ENCODE results near the gene S100A12.

The S100A12 gene

DNA sequence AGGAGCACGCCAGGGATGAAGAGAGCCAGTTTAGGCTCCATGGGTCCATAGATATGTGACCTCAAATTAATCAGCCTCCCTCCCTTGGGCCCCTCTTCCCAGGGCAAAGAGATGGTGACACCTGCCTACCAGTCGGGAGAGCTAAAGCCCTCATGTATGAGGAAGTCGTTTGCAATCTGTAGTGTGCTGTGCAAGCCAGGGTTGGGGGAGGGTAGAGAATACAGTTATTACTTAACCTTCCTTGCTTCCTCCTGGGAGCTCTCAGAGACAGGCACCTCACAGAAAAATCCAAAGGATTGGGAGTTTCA is 30.7 kb downstream of the S100A12 start:
- Histone ChIP-seq H3K27me3 (ENCODE audit: control insufficient read depth in 1 of 2, insufficient read depth in 1 of 2, low read length in 2 of 2) (peaks cover 15 to 89% of the 10 kb centered on the region in 2 experiments), H3K79me1 (replicated peaks; ENCODE audit: low read length, poor library complexity, severe bottlenecking) (no peaks in the 10 kb centered on the region), H2BK120ac (ENCODE audit: low read depth, low read length) (no peak overlapping the region), H2BK12ac (ENCODE audit: low read length in 2 of 2) (no peak overlapping the region), H3K36me3 (ENCODE audit: control insufficient read depth in 1 of 2, insufficient read depth in 2 of 2, low read depth in 1 of 2, low read length in 2 of 2) (no peaks in the 10 kb centered on the region), H3K18ac (ENCODE audit: low read depth in 1 of 2, low read length in 2 of 2) (no peak overlapping the region), H3K9ac (ENCODE audit: low read length) (no peak overlapping the region), H3K4ac (ENCODE audit: low read depth in 1 of 2, low read length in 2 of 2) (no peak overlapping the region), H3K4me1 (ENCODE audit: control insufficient read depth, insufficient read depth, low read depth, low read length) (no peaks in the 10 kb centered on the region), H3K9me3 (ENCODE audit: control insufficient read depth, low read length) (no peaks in the 10 kb centered on the region), H2BK5ac (ENCODE audit: low read depth, low read length, poor library complexity, severe bottlenecking) (no peak overlapping the region), H3K23ac (ENCODE audit: low read length in 2 of 2) (no peak overlapping the region), H3K4me2 (ENCODE audit: low read length, poor library complexity, severe bottlenecking) (no peak overlapping the region), H2AK5ac (ENCODE audit: low read length, severe bottlenecking) (no peak overlapping the region), H3K27ac (ENCODE audit: low read length, poor library complexity, severe bottlenecking) (no peak overlapping the region), H2BK15ac (ENCODE audit: low read depth, poor library complexity, severe bottlenecking) (no peak overlapping the region), H4K8ac (ENCODE audit: low read length) (no peak overlapping the region), H3K14ac (ENCODE audit: low read length in 2 of 2) (no peak overlapping the region), H2AFZ (ENCODE audit: low read depth, low read length) (no peak overlapping the region), H3K4me3 (ENCODE audit: insufficient read depth in 1 of 2, low read depth in 1 of 2, low read length in 2 of 2) (no peak overlapping the region), H4K91ac (ENCODE audit: low read length) (no peak overlapping the region)
- no peak for DNase-seq
- WGBS, result 10% methylated on average over 1 of the region's 3 CpGs

DNA sequence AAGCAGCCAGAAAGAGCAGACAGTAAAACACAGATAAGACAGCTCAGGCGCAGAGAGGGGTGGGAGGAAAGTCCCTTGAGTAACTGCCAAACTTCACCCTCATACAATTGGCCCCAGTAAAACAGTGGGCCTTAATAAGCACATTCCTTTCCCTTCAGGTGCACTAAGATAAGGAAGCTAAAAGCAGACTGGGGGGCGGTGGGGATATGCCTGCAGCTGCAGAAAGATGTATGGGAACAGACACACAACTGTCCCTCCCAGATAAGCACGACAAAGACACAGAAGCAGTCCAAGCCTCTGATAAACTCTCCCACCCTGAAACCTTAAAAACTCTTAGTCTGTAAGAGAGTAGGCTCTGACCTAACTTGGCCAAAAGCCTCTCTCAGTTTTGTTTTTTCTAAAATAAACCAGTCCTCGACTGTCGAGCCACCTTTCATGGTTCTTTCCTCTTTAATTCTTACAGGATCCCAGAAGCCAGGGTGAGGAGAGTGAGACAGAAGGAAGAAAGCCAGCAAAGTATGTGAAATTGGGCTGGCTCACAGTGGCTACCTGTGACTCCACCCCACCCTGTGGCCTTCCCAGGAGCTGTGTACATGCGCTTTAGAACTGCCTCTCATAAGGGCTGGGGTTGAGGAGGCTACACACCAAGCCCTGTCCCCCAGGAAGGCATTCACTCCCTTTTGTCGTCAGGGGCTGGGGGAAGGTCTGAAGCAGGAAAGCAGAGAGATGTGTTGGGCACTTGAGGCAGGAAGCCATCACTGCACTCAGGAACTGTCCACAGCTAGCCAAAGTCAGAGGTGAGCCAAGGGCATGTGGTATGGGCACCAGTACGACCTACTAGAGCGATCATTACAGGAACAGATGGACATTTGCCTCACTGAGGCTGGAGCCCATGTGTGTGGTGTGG is 31.4 kb downstream of the S100A12 start:
- Histone ChIP-seq H3K14ac (ENCODE audit: low read length in 2 of 2) (no peak overlapping the region), H2BK5ac (ENCODE audit: low read depth, low read length, poor library complexity, severe bottlenecking) (no peak overlapping the region), H3K18ac (ENCODE audit: low read depth in 1 of 2, low read length in 2 of 2) (no peak overlapping the region), H2BK120ac (ENCODE audit: low read depth, low read length) (no peak overlapping the region), H4K91ac (ENCODE audit: low read length) (no peak overlapping the region), H2BK12ac (ENCODE audit: low read length in 2 of 2) (no peak overlapping the region), H4K8ac (ENCODE audit: low read length) (no peak overlapping the region), H3K27me3 (ENCODE audit: control insufficient read depth in 1 of 2, insufficient read depth in 1 of 2, low read length in 2 of 2) (peaks cover 15 to 87% of the 10 kb centered on the region in 2 experiments), H3K36me3 (ENCODE audit: control insufficient read depth in 1 of 2, insufficient read depth in 2 of 2, low read depth in 1 of 2, low read length in 2 of 2) (no peaks in the 10 kb centered on the region), H2AFZ (ENCODE audit: low read depth, low read length) (no peak overlapping the region), H3K4me3 (ENCODE audit: insufficient read depth in 1 of 2, low read depth in 1 of 2, low read length in 2 of 2) (no peak overlapping the region), H3K79me1 (replicated peaks; ENCODE audit: low read length, poor library complexity, severe bottlenecking) (no peaks in the 10 kb centered on the region), H3K9me3 (ENCODE audit: control insufficient read depth, low read length) (no peaks in the 10 kb centered on the region), H3K4me2 (ENCODE audit: low read length, poor library complexity, severe bottlenecking) (no peak overlapping the region), H2BK15ac (ENCODE audit: low read depth, poor library complexity, severe bottlenecking) (no peak overlapping the region), H2AK5ac (ENCODE audit: low read length, severe bottlenecking) (no peak overlapping the region), H3K4ac (ENCODE audit: low read depth in 1 of 2, low read length in 2 of 2) (no peak overlapping the region), H3K9ac (ENCODE audit: low read length) (no peak overlapping the region), H3K27ac (ENCODE audit: low read length, poor library complexity, severe bottlenecking) (no peak overlapping the region), H3K4me1 (ENCODE audit: control insufficient read depth, insufficient read depth, low read depth, low read length) (no peaks in the 10 kb centered on the region), H3K23ac (ENCODE audit: low read length in 2 of 2) (no peak overlapping the region)
- 57% methylated on average over 8 of the region's 9 CpGs for WGBS
- DNase-seq, result no peak

GRCh38 chr1:153343040-153343681 is 32.3 kb downstream of the S100A12 start:
- H3K4me3 ChIP-seq (ENCODE audit: insufficient read depth in 1 of 2, low read depth in 1 of 2, low read length in 2 of 2), result no peak overlapping the region
- H3K14ac ChIP-seq (ENCODE audit: low read length in 2 of 2), result no peak overlapping the region
- no peak overlapping the region for H2BK120ac ChIP-seq (ENCODE audit: low read depth, low read length)
- H3K36me3 ChIP-seq (ENCODE audit: control insufficient read depth in 1 of 2, insufficient read depth in 2 of 2, low read depth in 1 of 2, low read length in 2 of 2), result no peaks in the 10 kb centered on the region
- no peak overlapping the region for H4K91ac ChIP-seq (ENCODE audit: low read length)
- H2AFZ ChIP-seq (ENCODE audit: low read depth, low read length), result no peak overlapping the region
- H3K18ac ChIP-seq (ENCODE audit: low read depth in 1 of 2, low read length in 2 of 2), result no peak overlapping the region
- H2BK15ac ChIP-seq (ENCODE audit: low read depth, poor library complexity, severe bottlenecking), result no peak overlapping the region
- DNase-seq, result no peak
- no peak overlapping the region for H3K27ac ChIP-seq (ENCODE audit: low read length, poor library complexity, severe bottlenecking)
- WGBS, result 33% methylated on average over 5 of the region's 5 CpGs
- H3K79me1 ChIP-seq (replicated peaks; ENCODE audit: low read length, poor library complexity, severe bottlenecking), result no peaks in the 10 kb centered on the region
- no peaks in the 10 kb centered on the region for H3K4me1 ChIP-seq (ENCODE audit: control insufficient read depth, insufficient read depth, low read depth, low read length)
- no peak overlapping the region for H3K4ac ChIP-seq (ENCODE audit: low read depth in 1 of 2, low read length in 2 of 2)
- no peak overlapping the region for H4K8ac ChIP-seq (ENCODE audit: low read length)
- H2BK12ac ChIP-seq (ENCODE audit: low read length in 2 of 2), result no peak overlapping the region
- H3K9ac ChIP-seq (ENCODE audit: low read length), result no peak overlapping the region
- H3K23ac ChIP-seq (ENCODE audit: low read length in 2 of 2), result no peak overlapping the region
- peaks cover 9 to 86% of the 10 kb centered on the region in 2 experiments for H3K27me3 ChIP-seq (ENCODE audit: control insufficient read depth in 1 of 2, insufficient read depth in 1 of 2, low read length in 2 of 2)
- H3K9me3 ChIP-seq (ENCODE audit: control insufficient read depth, low read length), result no peaks in the 10 kb centered on the region
- H3K4me2 ChIP-seq (ENCODE audit: low read length, poor library complexity, severe bottlenecking), result no peak overlapping the region
- no peak overlapping the region for H2AK5ac ChIP-seq (ENCODE audit: low read length, severe bottlenecking)
- no peak overlapping the region for H2BK5ac ChIP-seq (ENCODE audit: low read depth, low read length, poor library complexity, severe bottlenecking)

- H2AK5ac ChIP-seq (ENCODE audit: low read length, severe bottlenecking), result no peak overlapping the region
- no peaks in the 10 kb centered on the region for H3K9me3 ChIP-seq (ENCODE audit: control insufficient read depth, low read length)
- no peak overlapping the region for H2BK12ac ChIP-seq (ENCODE audit: low read length in 2 of 2)
- no peak overlapping the region for H3K4me2 ChIP-seq (ENCODE audit: low read length, poor library complexity, severe bottlenecking)
- H4K91ac ChIP-seq (ENCODE audit: low read length), result no peak overlapping the region
- H2BK120ac ChIP-seq (ENCODE audit: low read depth, low read length), result no peak overlapping the region
- DNase-seq, result no peak
- H3K4me3 ChIP-seq (ENCODE audit: insufficient read depth in 1 of 2, low read depth in 1 of 2, low read length in 2 of 2), result no peak overlapping the region
- H3K79me1 ChIP-seq (replicated peaks; ENCODE audit: low read length, poor library complexity, severe bottlenecking), result no peaks in the 10 kb centered on the region
- peaks cover 9 to 84% of the 10 kb centered on the region in 2 experiments for H3K27me3 ChIP-seq (ENCODE audit: control insufficient read depth in 1 of 2, insufficient read depth in 1 of 2, low read length in 2 of 2)
- H3K36me3 ChIP-seq (ENCODE audit: control insufficient read depth in 1 of 2, insufficient read depth in 2 of 2, low read depth in 1 of 2, low read length in 2 of 2), result no peaks in the 10 kb centered on the region
- H3K27ac ChIP-seq (ENCODE audit: low read length, poor library complexity, severe bottlenecking), result no peak overlapping the region
- H4K8ac ChIP-seq (ENCODE audit: low read length), result no peak overlapping the region
- H2AFZ ChIP-seq (ENCODE audit: low read depth, low read length), result no peak overlapping the region
- no peak overlapping the region for H3K23ac ChIP-seq (ENCODE audit: low read length in 2 of 2)
- no peak overlapping the region for H3K4ac ChIP-seq (ENCODE audit: low read depth in 1 of 2, low read length in 2 of 2)
- no peak overlapping the region for H3K9ac ChIP-seq (ENCODE audit: low read length)
- WGBS, result 70% methylated on average over 3 of the region's 3 CpGs
- H2BK15ac ChIP-seq (ENCODE audit: low read depth, poor library complexity, severe bottlenecking), result no peak overlapping the region
- no peaks in the 10 kb centered on the region for H3K4me1 ChIP-seq (ENCODE audit: control insufficient read depth, insufficient read depth, low read depth, low read length)
- H3K14ac ChIP-seq (ENCODE audit: low read length in 2 of 2), result no peak overlapping the region
- no peak overlapping the region for H2BK5ac ChIP-seq (ENCODE audit: low read depth, low read length, poor library complexity, severe bottlenecking)
- no peak overlapping the region for H3K18ac ChIP-seq (ENCODE audit: low read depth in 1 of 2, low read length in 2 of 2)
These were observed 33.2 kb downstream of the S100A12 start for GRCh38 chr1:153342178-153342577.

Data from mesenchymal stem cell (in vitro differentiated cells and primary cell).